AG08396 (cell line): Measurements from ENCODE around the gene KCTD5.

Experiments
- DNase-seq: peaks from one replicate; pipeline ENCODE4 v3.0.0; 2012; ENCODE audit warnings: low spot score, mixed read lengths

Gene KCTD5

DNA sequence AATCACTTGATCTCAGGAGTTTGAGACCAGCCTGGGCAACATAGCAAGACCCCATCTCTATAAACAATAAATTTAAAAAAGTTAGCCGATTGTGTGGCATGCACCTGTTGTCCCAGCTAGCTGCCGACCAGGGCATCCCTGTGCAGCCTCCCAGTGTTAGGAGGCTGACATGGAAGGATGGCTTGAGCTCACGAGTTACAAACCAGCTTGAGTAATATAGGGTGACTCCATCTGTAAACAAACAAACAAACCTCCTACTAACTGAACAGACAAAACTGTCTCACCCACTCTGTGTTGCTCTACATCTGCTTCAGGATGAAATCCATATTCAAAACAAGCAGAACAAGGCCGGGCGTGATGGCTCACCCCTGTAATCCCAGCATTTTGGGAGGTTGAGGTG, 44.6 kb downstream of the KCTD5 start:
- no peak for DNase-seq

DNA sequence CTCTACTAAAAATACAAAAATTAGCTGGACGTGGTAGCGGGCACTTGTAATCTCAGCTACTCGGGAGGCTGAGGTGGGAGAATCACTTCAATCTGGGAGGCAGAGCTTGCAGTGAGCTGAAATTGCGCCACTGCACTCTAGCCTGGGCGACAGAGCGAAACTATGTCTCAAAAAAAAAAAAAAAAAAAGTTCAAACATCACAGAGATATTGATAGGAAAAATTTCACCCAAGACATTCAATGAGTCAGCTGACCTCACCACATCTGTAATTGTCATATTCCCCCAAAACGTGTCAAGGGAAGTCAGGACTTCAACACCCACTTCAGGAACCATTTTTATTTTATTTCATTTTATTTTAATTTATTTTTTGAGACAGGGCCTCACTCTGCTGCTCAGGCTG, 45.7 kb downstream of the KCTD5 start:
- no peak for DNase-seq

DNA sequence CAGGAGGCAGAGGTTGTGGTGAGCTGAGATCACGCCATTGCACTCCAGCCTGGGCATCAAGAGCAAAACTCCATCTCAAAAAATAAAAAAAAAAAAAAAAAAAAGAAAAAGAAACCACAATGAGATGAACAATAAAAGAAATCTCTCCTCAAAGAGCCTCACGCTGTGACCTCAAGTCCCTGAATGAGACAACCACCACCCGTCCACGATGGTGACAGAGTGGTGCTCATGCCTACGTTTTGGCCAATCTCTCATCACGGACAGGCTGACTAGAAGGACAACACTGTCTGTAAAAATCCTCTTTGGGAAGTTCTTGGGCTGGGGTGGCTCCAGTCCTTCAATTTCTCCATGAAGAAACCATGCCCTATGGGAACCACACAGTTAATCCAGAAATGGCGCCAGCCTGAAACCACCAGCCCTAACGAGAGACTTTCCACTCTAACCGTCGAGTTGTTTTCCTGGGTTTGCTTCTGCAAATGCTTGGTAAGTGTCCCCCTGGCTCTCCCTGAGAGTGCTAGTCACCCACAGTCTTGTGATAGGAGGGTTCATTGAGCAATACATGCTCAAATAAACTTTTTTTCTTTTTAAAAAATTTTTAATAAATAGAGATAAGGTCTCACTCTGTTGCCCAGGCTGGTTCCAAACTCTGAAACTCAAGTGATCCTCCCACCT, 52.7 kb downstream of the KCTD5 start:
- DNase-seq: no peak

- DNase-seq: no peak
Observed at GRCh38 chr16:2736476-2737237, 54.3 kb downstream of the KCTD5 start.

DNA sequence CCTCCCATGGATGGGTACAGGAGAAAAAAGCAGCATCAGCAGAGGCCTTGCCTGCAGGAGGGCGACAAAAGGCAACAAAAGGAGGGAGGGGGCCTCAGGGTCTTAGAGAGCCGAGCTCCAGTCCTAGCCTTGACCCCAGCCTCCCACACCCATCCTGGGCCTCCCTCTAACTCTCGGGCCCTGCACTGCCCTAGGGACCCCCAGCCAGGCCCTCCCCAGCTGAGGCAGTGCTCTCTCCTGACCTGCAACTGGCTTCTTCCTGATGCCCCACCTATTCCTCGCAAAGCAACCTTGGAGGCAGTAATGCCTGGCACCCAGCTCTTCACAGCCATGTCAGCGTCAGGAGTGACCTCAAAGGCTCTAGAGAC, 54.9 kb downstream of the KCTD5 start:
- no peak for DNase-seq

DNA sequence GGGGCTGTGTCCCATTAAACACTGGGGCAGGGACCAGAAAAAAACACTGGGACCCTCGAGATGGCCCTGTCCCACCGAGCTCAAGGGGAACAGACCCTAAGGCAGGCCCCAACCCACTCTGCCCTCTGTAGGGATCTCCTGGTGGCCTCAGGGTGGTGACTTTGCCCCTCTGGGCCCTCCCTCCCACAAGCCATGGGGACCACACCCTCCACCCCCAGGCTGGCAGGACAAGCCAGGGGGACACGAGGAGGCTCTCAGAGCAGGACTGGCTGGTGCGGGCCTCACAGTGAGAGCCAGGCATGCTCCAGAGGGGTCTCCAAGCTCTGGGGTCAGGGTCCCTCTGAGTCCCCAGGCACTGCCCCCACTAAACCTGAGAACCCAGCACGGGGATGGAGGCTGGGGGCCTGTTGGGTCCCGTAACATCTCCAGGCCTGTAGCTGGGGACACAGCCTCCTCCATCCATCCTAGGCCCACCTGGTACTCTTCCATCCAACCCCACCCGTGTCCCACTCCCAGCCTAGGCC, 55.6 kb downstream of the KCTD5 start:
- no peak for DNase-seq

DNA sequence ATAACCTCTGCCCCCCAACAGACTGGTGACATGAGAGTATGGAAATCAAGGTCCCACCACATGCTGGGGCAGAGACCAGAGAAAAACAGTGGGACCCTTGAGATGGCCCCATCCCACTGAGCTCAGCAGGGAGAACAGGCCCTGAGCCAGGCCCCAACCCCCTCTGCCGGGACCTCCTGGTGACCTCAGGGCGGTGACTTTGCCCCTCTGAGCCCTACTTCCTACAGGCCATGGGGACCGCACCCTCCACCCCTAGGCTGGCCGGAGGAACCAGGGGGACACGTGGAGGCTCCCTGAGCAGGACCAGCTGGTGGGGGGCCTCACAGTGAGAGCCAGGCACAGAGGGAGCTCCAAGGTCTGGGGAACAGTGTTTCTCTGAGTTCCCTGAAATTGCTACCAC, 56.3 kb downstream of the KCTD5 start:
- no peak for DNase-seq

DNA sequence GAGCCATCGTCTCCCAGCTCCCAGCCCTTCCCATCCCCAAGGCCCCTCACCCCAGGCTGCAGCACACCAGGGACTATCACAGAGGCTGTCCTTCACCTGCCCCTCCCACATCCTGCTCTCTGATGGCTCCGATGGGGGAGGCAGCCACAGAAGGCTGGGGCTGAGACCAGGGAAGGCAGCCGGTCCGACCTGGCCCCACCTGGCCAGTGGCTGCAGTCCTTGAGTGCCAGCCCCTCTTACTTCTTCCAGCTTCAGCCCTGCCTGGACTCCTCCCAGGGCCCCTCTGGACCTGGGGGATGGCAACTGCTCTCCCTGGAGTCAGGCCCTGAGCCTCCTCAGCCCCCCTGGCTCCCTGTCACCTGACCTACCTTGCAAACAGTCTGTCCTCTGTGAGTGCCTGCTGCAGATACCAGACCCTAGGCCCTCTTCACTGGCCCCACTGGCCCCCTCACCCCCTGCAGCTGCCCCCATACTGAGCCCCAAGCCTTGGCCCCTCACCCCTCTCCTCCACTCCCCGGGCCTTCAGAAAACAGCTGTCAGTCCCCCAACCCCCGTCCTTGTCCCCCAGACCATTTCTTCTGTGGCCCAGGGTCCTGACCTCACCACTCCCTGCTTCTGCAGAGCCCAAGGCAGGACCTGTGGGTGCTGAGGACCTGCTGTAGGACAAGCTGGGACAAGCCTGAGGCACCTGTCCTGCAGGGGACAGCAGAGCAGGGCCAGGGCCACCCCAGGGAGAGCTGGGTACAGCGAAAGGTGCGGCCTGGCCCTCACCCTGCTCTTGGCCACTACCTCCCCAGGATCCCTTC, 57.5 kb downstream of the KCTD5 start:
- DNase-seq: no peak

- no peak for DNase-seq
Observed at GRCh38 chr16:2740476-2740875, 58.2 kb downstream of the KCTD5 start.

DNA sequence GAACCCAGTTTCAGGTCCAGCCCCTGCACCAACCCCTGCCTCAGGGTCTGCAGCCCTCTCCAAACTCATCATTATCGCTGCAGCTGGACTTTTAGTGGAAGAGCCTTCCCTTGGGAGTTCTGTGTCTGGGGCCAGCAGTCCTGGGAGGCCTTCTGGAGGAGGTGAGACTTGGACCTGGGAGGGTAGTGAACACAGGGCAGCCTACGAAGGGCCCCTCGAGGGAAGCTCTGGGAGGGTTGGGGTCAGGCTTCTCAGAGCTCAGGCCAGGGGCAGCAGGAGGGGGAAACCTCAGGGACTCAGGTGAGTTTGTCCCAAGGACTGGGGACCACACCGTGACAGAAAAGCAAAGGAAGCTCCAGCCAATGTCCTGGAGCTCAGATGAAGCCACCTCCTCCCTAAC, 58.8 kb downstream of the KCTD5 start:
- no peak for DNase-seq

GRCh38 chr16:2742323-2743006, 60.1 kb downstream of the KCTD5 start:
- no peak for DNase-seq

GRCh38 chr16:2743007-2743810, 60.9 kb downstream of the KCTD5 start:
- DNase-seq: no peak

DNA sequence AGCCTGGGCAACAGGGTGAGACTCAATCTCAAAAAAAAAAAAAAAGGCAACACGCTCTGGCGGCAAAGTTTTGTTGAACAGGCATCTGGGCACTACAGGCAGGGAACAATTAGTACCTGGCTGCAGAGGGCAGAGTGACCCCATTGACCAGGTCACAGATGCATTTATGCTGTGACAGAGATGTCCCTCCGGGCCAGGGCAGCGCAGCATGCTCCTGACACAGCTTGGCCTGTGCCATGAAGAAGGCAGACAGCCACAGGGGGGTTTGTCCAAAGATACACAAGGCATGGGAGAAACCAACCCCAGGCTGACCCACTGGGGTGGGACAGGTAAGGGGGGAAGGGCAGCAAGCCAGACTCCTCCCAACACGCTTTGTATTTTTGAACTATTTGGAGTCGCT, 62.4 kb downstream of the KCTD5 start:
- DNase-seq: no peak

GRCh38 chr16:2745116-2745890, 63.0 kb downstream of the KCTD5 start:
- no peak for DNase-seq

GRCh38 chr16:2745961-2746360, 63.6 kb downstream of the KCTD5 start:
- DNase-seq: no peak

DNA sequence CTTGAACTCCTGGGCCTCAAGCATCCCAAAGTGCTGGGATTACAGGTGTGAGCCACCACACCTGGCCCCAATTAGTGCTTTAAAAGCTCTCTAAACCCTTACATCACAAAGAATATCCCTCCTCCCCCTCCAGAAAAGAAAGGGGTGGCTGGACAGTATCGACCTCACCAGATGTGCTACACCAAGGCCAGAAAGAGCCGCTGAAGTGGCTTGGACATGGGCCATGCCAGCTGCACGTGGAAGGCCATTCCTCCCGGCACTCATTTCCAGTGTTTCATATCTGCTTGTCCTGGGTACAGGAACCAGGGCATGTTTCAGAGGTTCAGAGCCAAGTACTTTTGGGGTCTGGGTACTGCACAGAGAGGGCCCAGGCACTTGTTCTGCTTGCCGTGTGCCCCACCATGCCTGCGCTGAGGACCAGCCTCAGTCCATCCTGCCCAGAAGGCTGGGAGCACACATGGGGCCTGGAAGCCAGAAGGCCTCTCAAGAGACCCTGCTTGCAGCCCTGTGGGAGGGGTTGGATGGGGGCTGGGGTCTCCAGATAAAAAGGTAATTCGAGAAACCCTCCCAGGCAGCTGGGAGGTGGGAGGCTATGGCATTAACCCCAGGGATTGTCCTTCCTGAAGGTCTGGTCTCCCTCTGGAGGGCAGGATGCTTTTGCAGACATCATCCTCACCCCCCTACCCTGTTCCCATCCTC, 66.6 kb downstream of the KCTD5 start:
- DNase-seq: no peak

DNA sequence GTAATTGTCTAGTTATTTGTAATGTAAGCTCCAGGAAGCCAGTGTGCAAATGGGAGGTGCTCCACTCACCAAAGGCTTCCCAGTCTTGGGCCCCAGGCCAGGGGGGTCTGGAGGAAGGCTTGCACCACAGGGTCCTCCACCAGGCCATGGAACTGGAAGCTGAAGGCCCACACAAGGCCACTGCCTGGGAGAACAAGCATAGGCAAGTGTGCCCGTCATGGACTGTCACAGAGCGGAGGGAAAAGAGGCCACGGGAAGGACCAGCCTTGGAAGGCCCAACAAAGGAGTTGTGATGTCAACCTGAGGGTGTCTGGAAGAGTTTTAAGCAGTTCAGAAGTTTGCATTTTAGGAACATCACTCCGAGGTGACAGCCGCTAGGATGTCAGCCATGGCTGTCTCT, 67.2 kb downstream of the KCTD5 start:
- DNase-seq: no peak

DNA sequence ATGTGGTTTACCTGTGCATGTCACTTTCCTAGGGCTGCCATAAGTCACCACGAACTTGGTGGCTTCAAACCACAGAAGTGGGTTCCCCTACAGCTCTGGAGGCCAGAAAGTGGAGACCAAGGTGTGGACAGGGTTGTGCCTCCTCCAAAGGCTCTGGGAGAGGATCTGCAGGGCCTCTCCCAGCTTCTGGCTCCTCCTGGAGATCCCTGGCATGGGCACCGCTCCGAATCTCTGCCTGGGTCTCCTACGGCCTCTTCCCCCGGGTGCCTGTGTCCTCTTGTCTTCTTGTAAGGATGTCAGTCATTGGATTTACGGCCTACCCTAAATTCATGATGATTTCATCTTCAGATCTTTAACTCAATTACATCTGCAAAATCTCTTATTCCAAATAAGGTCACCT, 67.6 kb downstream of the KCTD5 start:
- DNase-seq: no peak

GRCh38 chr16:2751577-2752034, 69.3 kb downstream of the KCTD5 start:
- DNase-seq: no peak
